DND-41 (cell line): ENCODE measurements around the gene TP53AIP1.
A peak's percentile ranks its signal among the peaks of the same experiment; 100 is the strongest.

ENCODE experiments used
- ATAC-seq: fragments of 200-7000 bp; cut with Tn5 transposase; 3 replicates; pipeline ENCODE4 v1.9.1; 2021; ENCODE audit warnings: low read depth; ENCODE audit not compliant: insufficient read depth
- DNase-seq: peaks from one replicate; pipeline ENCODE4 v3.0.0-alpha.2; 2020
- H2AFZ ChIP-seq: 2 replicates; pipeline ENCODE4 v1.6.0; 2012; ENCODE audit warnings: low read depth, low read length
- H3K27ac ChIP-seq: 2 replicates; pipeline ENCODE4 v1.5.1; 2012; ENCODE audit warnings: low read length, inconsistent platforms
- H3K27me3 ChIP-seq: fragments of 200-600 bp; sonication (generic); 2 replicates; pipeline ENCODE4 v1.6.0; 2012; ENCODE audit warnings: low read length, mild to moderate bottlenecking, inconsistent platforms; ENCODE audit not compliant: insufficient read depth, poor library complexity
- H3K36me3 ChIP-seq: 2 replicates; pipeline ENCODE4 v1.5.1; 2012; ENCODE audit warnings: low read length, inconsistent platforms; ENCODE audit not compliant: insufficient read depth
- H3K4me1 ChIP-seq: 2 replicates; pipeline ENCODE4 v1.5.1; 2012; ENCODE audit warnings: mild to moderate bottlenecking, low read length; ENCODE audit not compliant: insufficient read depth
- H3K4me2 ChIP-seq: 2 replicates; pipeline ENCODE4 v1.6.0; 2012; ENCODE audit warnings: mild to moderate bottlenecking, moderate library complexity, low read length, inconsistent platforms; ENCODE audit not compliant: insufficient read depth
- H3K4me3 ChIP-seq, 2 experiments: fragments of 200-600 bp in 1 of 2; shearing (Covaris generic) in 1 of 2; 2 replicates each; pipeline ENCODE4 v1.5.1; 2012 to 2016; ENCODE audit warnings: inconsistent platforms in 2 of 2, low read length in 2 of 2, mild to moderate bottlenecking in 2 of 2, low read depth in 1 of 2, moderate library complexity in 1 of 2
- H3K79me2 ChIP-seq: 2 replicates; pipeline ENCODE4 v1.6.0; 2012; ENCODE audit warnings: low read length, inconsistent platforms; ENCODE audit not compliant: insufficient read depth
- H3K9ac ChIP-seq: 2 replicates; pipeline ENCODE4 v1.6.0; 2012; ENCODE audit warnings: low read depth, mild to moderate bottlenecking, inconsistent platforms, low read length, moderate library complexity
- H3K9me3 ChIP-seq: 2 replicates; pipeline ENCODE4 v1.5.1; 2012; ENCODE audit warnings: low read length, moderate library complexity, mild to moderate bottlenecking, inconsistent platforms; ENCODE audit not compliant: insufficient read depth, severe bottlenecking
- H4K20me1 ChIP-seq: 2 replicates; pipeline ENCODE4 v1.6.0; 2012; ENCODE audit warnings: low read length; ENCODE audit not compliant: insufficient read depth
- EZH2 ChIP-seq: IDR thresholded peaks from 3 replicates; pipeline ENCODE4 v1.6.1; 2012; ENCODE audit warnings: borderline replicate concordance, low read depth, mild to moderate bottlenecking, moderate library complexity, low read length, inconsistent platforms; ENCODE audit not compliant: severe bottlenecking
- TF ChIP-seq, protein P1 (sequence below): IDR thresholded peaks from 2 replicates; pipeline ENCODE4 v1.5.1; 2012; ENCODE audit warnings: borderline replicate concordance, low read length, moderate library complexity, mild to moderate bottlenecking; ENCODE audit not compliant: poor library complexity, severe bottlenecking; ENCODE audit errors: extremely low read depth

The TP53AIP1 gene

DNA sequence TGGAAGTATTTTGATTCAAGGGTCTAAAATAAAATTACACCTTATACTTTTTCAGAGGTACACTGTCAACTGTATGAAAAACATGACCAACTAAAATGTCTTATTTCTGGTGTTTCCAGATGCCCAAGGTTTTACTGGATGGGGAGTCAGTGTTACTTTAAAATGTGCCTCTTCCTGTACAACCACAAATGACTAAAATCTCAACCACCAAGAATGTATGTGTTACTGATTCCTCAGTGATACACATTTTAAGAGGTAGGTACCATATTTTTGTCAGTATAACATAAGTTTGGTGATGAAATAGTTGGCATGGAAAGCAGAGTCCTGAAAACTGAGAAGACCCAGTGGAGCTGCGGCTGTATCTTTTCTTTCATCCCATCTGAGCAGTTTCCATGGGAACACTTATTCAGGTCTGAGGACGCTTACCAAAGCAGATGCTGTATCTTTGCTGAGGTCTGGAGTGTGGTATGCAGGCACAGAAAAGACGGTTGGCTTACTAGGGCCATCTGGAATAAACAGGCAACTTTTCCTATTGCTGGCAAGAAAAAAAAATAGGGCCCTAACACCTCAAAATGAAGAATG is 21.2 kb upstream of the TP53AIP1 start:
- H2AFZ ChIP-seq: no peak overlapping the region
- no peaks in the 10 kb centered on the region for H3K79me2 ChIP-seq
- H3K9ac ChIP-seq: peak overlapping the region; percentile 44; the same call in 1 of the 2 replicates
- TF ChIP-seq, protein P1, sequence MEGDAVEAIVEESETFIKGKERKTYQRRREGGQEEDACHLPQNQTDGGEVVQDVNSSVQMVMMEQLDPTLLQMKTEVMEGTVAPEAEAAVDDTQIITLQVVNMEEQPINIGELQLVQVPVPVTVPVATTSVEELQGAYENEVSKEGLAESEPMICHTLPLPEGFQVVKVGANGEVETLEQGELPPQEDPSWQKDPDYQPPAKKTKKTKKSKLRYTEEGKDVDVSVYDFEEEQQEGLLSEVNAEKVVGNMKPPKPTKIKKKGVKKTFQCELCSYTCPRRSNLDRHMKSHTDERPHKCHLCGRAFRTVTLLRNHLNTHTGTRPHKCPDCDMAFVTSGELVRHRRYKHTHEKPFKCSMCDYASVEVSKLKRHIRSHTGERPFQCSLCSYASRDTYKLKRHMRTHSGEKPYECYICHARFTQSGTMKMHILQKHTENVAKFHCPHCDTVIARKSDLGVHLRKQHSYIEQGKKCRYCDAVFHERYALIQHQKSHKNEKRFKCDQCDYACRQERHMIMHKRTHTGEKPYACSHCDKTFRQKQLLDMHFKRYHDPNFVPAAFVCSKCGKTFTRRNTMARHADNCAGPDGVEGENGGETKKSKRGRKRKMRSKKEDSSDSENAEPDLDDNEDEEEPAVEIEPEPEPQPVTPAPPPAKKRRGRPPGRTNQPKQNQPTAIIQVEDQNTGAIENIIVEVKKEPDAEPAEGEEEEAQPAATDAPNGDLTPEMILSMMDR: no peak
- no peak for TF ChIP-seq EZH2
- H4K20me1 ChIP-seq: no peaks in the 10 kb centered on the region
- no peaks in the 10 kb centered on the region for H3K9me3 ChIP-seq
- H3K4me2 ChIP-seq: peak overlapping the region; percentile 52; the same call in 1 of the 2 replicates
- H3K36me3 ChIP-seq: no peaks in the 10 kb centered on the region
- no peak overlapping the region for H3K4me3 ChIP-seq
- H3K4me1 ChIP-seq: peaks cover 45% of the 10 kb centered on the region
- H3K27me3 ChIP-seq: no peaks in the 10 kb centered on the region
- peak overlapping the region; percentile 90 for H3K27ac ChIP-seq
- DNase-seq: peak; percentile 17
- peak; percentile 15; the same call in 1 of the 3 replicates for ATAC-seq

DNA sequence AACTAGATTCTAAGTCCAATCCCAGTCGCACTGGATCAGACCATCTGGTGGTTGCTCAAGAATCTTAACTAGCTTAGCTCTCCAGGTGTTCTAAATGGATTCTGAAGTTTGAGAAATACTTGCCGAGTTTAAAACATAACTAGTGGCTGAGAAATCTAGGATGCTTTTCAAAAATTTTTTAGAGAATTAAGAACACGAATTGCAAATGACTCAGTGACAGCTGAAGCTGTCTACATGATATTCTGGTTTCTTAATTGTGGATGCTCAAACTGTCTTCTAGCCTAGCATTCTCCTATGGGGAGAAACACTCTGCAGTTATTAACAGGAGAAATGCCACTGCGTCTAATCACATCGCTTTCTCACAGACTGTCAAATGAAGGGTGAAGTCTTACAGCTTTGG is 20.2 kb upstream of the TP53AIP1 start:
- H3K79me2 ChIP-seq: no peaks in the 10 kb centered on the region
- H2AFZ ChIP-seq: peak overlapping the region; percentile 10; the same call in 1 of the 2 replicates
- no peaks in the 10 kb centered on the region for H3K9me3 ChIP-seq
- no peak for ATAC-seq
- H3K27me3 ChIP-seq: no peaks in the 10 kb centered on the region
- H4K20me1 ChIP-seq: no peaks in the 10 kb centered on the region
- no peak overlapping the region for H3K4me3 ChIP-seq
- peak overlapping the region; percentile 20; the same call in 1 of the 2 replicates for H3K27ac ChIP-seq
- H3K36me3 ChIP-seq: no peaks in the 10 kb centered on the region
- no peak overlapping the region for H3K4me2 ChIP-seq
- no peak overlapping the region for H3K9ac ChIP-seq
- DNase-seq: no peak
- no peak for TF ChIP-seq EZH2
- TF ChIP-seq, protein P1: no peak
- peaks cover 45% of the 10 kb centered on the region for H3K4me1 ChIP-seq

- Histone ChIP-seq H3K4me3 (no peak overlapping the region), H3K9ac (no peak overlapping the region), H3K79me2 (no peaks in the 10 kb centered on the region), H3K27me3 (no peaks in the 10 kb centered on the region), H3K9me3 (no peaks in the 10 kb centered on the region), H2AFZ (no peak overlapping the region), H3K36me3 (no peaks in the 10 kb centered on the region), H3K4me2 (no peak overlapping the region), H3K27ac (no peak overlapping the region), H3K4me1 (peaks cover 43% of the 10 kb centered on the region), H4K20me1 (no peaks in the 10 kb centered on the region)
- TF ChIP-seq EZH2: no peak
- TF ChIP-seq, protein P1: no peak
- ATAC-seq (no peak), DNase-seq (no peak)
Observed at GRCh38 chr11:128961645-128962044, 19.0 kb upstream of the TP53AIP1 start.
